GM12878 (cell line): ENCODE results near the gene CHRM5. TPM values are rescaled to one million over a fixed set of nuclear protein-coding genes. Genes with fewer than 3 reads are reported as not detected.

Experiments used
- ASH2L ChIP-seq: fragments of 300-600, 200-600 bp; sonication (generic); IDR thresholded peaks from 2 replicates; pipeline ENCODE4 v1.6.1; 2017; ENCODE audit warnings: low read depth, mild to moderate bottlenecking, borderline replicate concordance
- ATF7 ChIP-seq: fragments of 450-650 bp; IDR thresholded peaks from 2 replicates; pipeline ENCODE4 v1.6.1; 2016; ENCODE audit warnings: low read depth, mild to moderate bottlenecking
- BCL11A ChIP-seq: IDR thresholded peaks from 2 replicates; pipeline ENCODE4 v1.6.1; 2011; ENCODE audit warnings: low read depth, low read length
- CBX5 ChIP-seq: sonication (generic); IDR thresholded peaks from 2 replicates; pipeline ENCODE4 v1.6.1; 2016; ENCODE audit warnings: low read depth, moderate library complexity, mild to moderate bottlenecking, inconsistent platforms
- CHD2 ChIP-seq: IDR thresholded peaks from 2 replicates; pipeline ENCODE4 v1.6.1; 2011; ENCODE audit warnings: low read depth, low read length, improper control_type of control experiment, borderline replicate concordance
- CHD4 ChIP-seq: fragments of 200-600 bp; sonication (generic); IDR thresholded peaks from 2 replicates; pipeline ENCODE4 v1.6.1; 2016; ENCODE audit warnings: mild to moderate bottlenecking
- CREM ChIP-seq: IDR thresholded peaks from 2 replicates; pipeline ENCODE4 v1.6.1; 2014; ENCODE audit warnings: antibody characterized with exemption, low read depth
- FOS ChIP-seq: IDR thresholded peaks from 3 replicates; pipeline ENCODE4 v1.6.1; 2011; ENCODE audit warnings: borderline replicate concordance; ENCODE audit not compliant: insufficient read length; ENCODE audit errors: extremely low read depth
- HDAC2 ChIP-seq: fragments of 200-600 bp; sonication (generic); IDR thresholded peaks from 2 replicates; pipeline ENCODE4 v1.6.1; 2017
- IKZF2 ChIP-seq, 2 experiments: fragments of 450-650 bp; IDR thresholded peaks; 2 replicates each; pipeline ENCODE4 v1.6.1; 2017; ENCODE audit warnings: mild to moderate bottlenecking in 2 of 2, moderate library complexity in 2 of 2
- NFIC ChIP-seq: IDR thresholded peaks from 2 replicates; pipeline ENCODE4 v1.6.1; 2012; ENCODE audit warnings: low read depth, mild to moderate bottlenecking, inconsistent platforms, low read length, moderate library complexity
- NFYB ChIP-seq: IDR thresholded peaks from 2 replicates; pipeline ENCODE4 v1.6.1; 2011; ENCODE audit warnings: low read depth, mild to moderate bottlenecking, low read length, improper control_type of control experiment, moderate library complexity; ENCODE audit not compliant: insufficient read depth
- RAD51 ChIP-seq: fragments of 450-650 bp; IDR thresholded peaks from 2 replicates; pipeline ENCODE4 v1.6.1; 2016; ENCODE audit warnings: moderate library complexity, mild to moderate bottlenecking, inconsistent platforms
- RCOR1 ChIP-seq: conservative IDR thresholded peaks from 2 replicates; pipeline ENCODE4 v1.6.1; 2012; ENCODE audit warnings: low read depth, low read length, improper control_type of control experiment
- RELA ChIP-seq: fragments of 450-650 bp; IDR thresholded peaks from 2 replicates; pipeline ENCODE4 v1.8.0; 2014; ENCODE audit warnings: borderline replicate concordance; ENCODE audit not compliant: partially characterized antibody
- SMAD1 ChIP-seq: fragments of 450-650 bp; IDR thresholded peaks from 2 replicates; pipeline ENCODE4 v1.6.1; 2018; ENCODE audit warnings: mild to moderate bottlenecking, low read depth; ENCODE audit not compliant: partially characterized antibody
- SMAD5 ChIP-seq: IDR thresholded peaks from 2 replicates; pipeline ENCODE4 v1.6.1; 2016; ENCODE audit warnings: antibody characterized with exemption, low read depth
- SMARCA5 ChIP-seq: fragments of 450-650 bp; IDR thresholded peaks from 2 replicates; pipeline ENCODE4 v1.6.1; 2017; ENCODE audit warnings: mild to moderate bottlenecking
- SREBF2 ChIP-seq: IDR thresholded peaks from 2 replicates; pipeline ENCODE4 v1.6.1; 2012; ENCODE audit warnings: mild to moderate bottlenecking, low read length
- SUZ12 ChIP-seq: fragments of 200-600 bp; sonication (generic); IDR thresholded peaks from one replicate; pipeline ENCODE4 v1.6.1; 2018; ENCODE audit warnings: antibody characterized with exemption, mild to moderate bottlenecking; ENCODE audit not compliant: unreplicated experiment
- TCF12 ChIP-seq: IDR thresholded peaks from 2 replicates; pipeline ENCODE4 v1.6.1; 2011; ENCODE audit warnings: low read depth, mild to moderate bottlenecking, low read length
- ZBTB4 ChIP-seq: fragments of 450-650 bp; formaldehyde crosslinking; IDR thresholded peaks from 2 replicates; pipeline ENCODE4 v1.4.0; 2022; ENCODE audit warnings: mild to moderate bottlenecking, moderate library complexity
- ZSCAN29 ChIP-seq: fragments of 450-650 bp; IDR thresholded peaks from 2 replicates; pipeline ENCODE4 v1.6.1; 2017; ENCODE audit warnings: mild to moderate bottlenecking, moderate library complexity
- polyA plus RNA-seq, 11 experiments: library from polyadenylated mRNA; depleted of rRNA in 4 of 11; unstranded in 6 of 11; stranded (reverse) in 5 of 11; fragments of >200 nt; fragmentation: Nextera tagmentation in 4 of 11; fragmentation: Illumina TruSeq in 1 of 11; extraction: Ambion mirVana in 4 of 11; extraction: Trizol in 1 of 11; gene quantifications; 1 replicate in 1 of 11; 2 replicates in 10 of 11; pipeline versions ENCODE4 v1.2.1 to v1.2.3, GENCODE V29; 2011 to 2016; ENCODE audit warnings: inconsistent platforms in 2 of 11, missing spikeins in 2 of 11, low read depth in 1 of 11
- total RNA-seq, 4 experiments: library from RNA; depleted of rRNA in 3 of 4; stranded (reverse); fragments of >200 nt in 3 of 4; fragmentation: Illumina TruSeq in 1 of 4; extraction: Trizol in 1 of 4; gene quantifications; 2 replicates each; pipeline versions ENCODE4 v1.2.1 to v1.2.3, GENCODE V29; 2013 to 2021
- TF ChIP-seq, protein P1 (sequence below): IDR thresholded peaks from 2 replicates; pipeline ENCODE4 v1.6.1; 2011; ENCODE audit warnings: borderline replicate concordance, low read depth, mild to moderate bottlenecking, moderate library complexity, mixed read lengths, low read length; ENCODE audit not compliant: insufficient read depth; ENCODE audit errors: extremely low read length
- TF ChIP-seq, protein P2 (sequence below): fragments of 450-650 bp; IDR thresholded peaks from 2 replicates; pipeline ENCODE4 v1.6.1; 2016; ENCODE audit warnings: mild to moderate bottlenecking

The CHRM5 gene
- total and polyA plus RNA-seq, 10 of the 15 experiments (the other 5 are each of a cell fraction or from before 2014, with no cell fraction given) = 0.01 to 0.10 (median 0.04) TPM; not detected in 6

GRCh38 chr15:34101366-34102174 lies 133.3 kb downstream of the CHRM5 start, which contains the start of the genes EMC7 and PGBD4 (continued):
- TF ChIP-seq SMAD5 = peak; percentile 72
- TF ChIP-seq NFYB = peak; percentile 91
- TF ChIP-seq SUZ12 = no peak
- TF ChIP-seq TCF12 = peak; percentile 37; the same call in 1 of the 2 replicates
- peak; percentile 83 for TF ChIP-seq RELA
- peak; percentile 78; the same call in 1 of the 2 replicates for TF ChIP-seq CHD2
- TF ChIP-seq CHD4 = no peak
- no peak for TF ChIP-seq ZSCAN29
- no peak for TF ChIP-seq NFIC
- no peak for TF ChIP-seq ZBTB4 (CRISPR knock-in tag)
- no peak for TF ChIP-seq HDAC2
- TF ChIP-seq RAD51 = 0 out of 2 replicates have a peak, but pooled peaks have one; percentile 29
- TF ChIP-seq FOS = no peak
- TF ChIP-seq IKZF2 (IDR thresholded peaks at IDR 0.05) = peak; percentile 37; a peak in 2 of 4 replicates
- 0 out of 2 replicates have a peak, but pooled peaks have one; percentile 16 for TF ChIP-seq RCOR1
- TF ChIP-seq, protein P1, sequence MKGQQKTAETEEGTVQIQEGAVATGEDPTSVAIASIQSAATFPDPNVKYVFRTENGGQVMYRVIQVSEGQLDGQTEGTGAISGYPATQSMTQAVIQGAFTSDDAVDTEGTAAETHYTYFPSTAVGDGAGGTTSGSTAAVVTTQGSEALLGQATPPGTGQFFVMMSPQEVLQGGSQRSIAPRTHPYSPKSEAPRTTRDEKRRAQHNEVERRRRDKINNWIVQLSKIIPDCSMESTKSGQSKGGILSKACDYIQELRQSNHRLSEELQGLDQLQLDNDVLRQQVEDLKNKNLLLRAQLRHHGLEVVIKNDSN = no peak
- TF ChIP-seq SMARCA5 = 0 out of 2 replicates have a peak, but pooled peaks have one; percentile 7
- peak; percentile 99 for TF ChIP-seq CREM
- TF ChIP-seq ASH2L = no peak
- TF ChIP-seq ATF7 = peak; percentile 79
- TF ChIP-seq SMAD1 = peak; percentile 12
- TF ChIP-seq CBX5 = 0 out of 2 replicates have a peak, but pooled peaks have one; percentile 55
- TF ChIP-seq SREBF2 = no peak
- TF ChIP-seq, protein P2, sequence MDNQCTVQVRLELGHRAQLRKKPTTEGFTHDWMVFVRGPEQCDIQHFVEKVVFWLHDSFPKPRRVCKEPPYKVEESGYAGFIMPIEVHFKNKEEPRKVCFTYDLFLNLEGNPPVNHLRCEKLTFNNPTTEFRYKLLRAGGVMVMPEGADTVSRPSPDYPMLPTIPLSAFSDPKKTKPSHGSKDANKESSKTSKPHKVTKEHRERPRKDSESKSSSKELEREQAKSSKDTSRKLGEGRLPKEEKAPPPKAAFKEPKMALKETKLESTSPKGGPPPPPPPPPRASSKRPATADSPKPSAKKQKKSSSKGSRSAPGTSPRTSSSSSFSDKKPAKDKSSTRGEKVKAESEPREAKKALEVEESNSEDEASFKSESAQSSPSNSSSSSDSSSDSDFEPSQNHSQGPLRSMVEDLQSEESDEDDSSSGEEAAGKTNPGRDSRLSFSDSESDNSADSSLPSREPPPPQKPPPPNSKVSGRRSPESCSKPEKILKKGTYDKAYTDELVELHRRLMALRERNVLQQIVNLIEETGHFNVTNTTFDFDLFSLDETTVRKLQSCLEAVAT = peak; percentile 47; the same call in 1 of the 2 replicates
- TF ChIP-seq BCL11A = peak; percentile 26; the same call in 1 of the 2 replicates
